MCF 10A (cell line): ENCODE data around the gene IL36RN. TPM values are rescaled to one million over a fixed set of nuclear protein-coding genes. Genes with fewer than 3 reads are reported as not detected.

Source experiments
- BruUV-seq: library from RNA; stranded (reverse); fragments of 400-500 nt; replicated peaks from 2 replicates; lab custom pipeline; 2021; lab: Mats Ljungman, UMichigan
- CTCF ChIA-PET: fragments of 300-600 bp; sonication (Branson Sonifier 250); formaldehyde crosslinking; extraction: SDS; loops from one replicate; lab custom pipeline; 2021; ENCODE audit warnings: antibody characterized with exemption, inconsistent platforms; lab: Yijun Ruan, JAX
- POLR2A ChIA-PET: fragments of 300-600, 350-650 bp; sonication (Branson Sonifier 250); formaldehyde crosslinking; extraction: SDS; loops from one replicate; lab custom pipeline; 2020; ENCODE audit warnings: antibody characterized with exemption, inconsistent platforms; lab: Yijun Ruan, JAX
- DNase-seq: peaks from one replicate; pipeline ENCODE4 v3.0.0-alpha.2; 2018; ENCODE audit not compliant: unreplicated experiment
- H3K27ac Mint-ChIP-seq: one replicate; pipeline ENCODE4 v1.8.0; 2022; ENCODE audit warnings: mild to moderate bottlenecking, low read depth, mixed read lengths; ENCODE audit not compliant: unreplicated experiment
- H3K27me3 Mint-ChIP-seq: one replicate; pipeline ENCODE4 v1.8.0; 2022; ENCODE audit warnings: mixed read lengths; ENCODE audit not compliant: insufficient read depth, unreplicated experiment
- H3K36me3 Mint-ChIP-seq: one replicate; pipeline ENCODE4 v1.8.0; 2022; ENCODE audit warnings: mild to moderate bottlenecking, moderate library complexity, mixed read lengths; ENCODE audit not compliant: insufficient read depth, unreplicated experiment
- H3K4me1 Mint-ChIP-seq: one replicate; pipeline ENCODE4 v1.8.0; 2022; ENCODE audit warnings: mixed read lengths; ENCODE audit not compliant: insufficient read depth, unreplicated experiment
- H3K4me3 Mint-ChIP-seq: one replicate; pipeline ENCODE4 v1.8.0; 2022; ENCODE audit warnings: mild to moderate bottlenecking, moderate library complexity, mixed read lengths; ENCODE audit not compliant: unreplicated experiment
- H3K9me3 Mint-ChIP-seq: one replicate; pipeline ENCODE4 v1.8.0; 2022; ENCODE audit warnings: mixed read lengths; ENCODE audit not compliant: unreplicated experiment
- CTCF ChIP-seq: fragments of 200-600 bp; IDR thresholded peaks from one replicate; pipeline ENCODE4 v1.8.0; 2022; ENCODE audit warnings: antibody characterized with exemption, mild to moderate bottlenecking; ENCODE audit not compliant: unreplicated experiment
- intact Hi-C: fragments of 100-400 bp; cut with micrococcal nuclease; formaldehyde crosslinking; loops from 2 replicates; pipeline ENCODE4 v1.14.1; 2022
- total RNA-seq: library from RNA; stranded (reverse); gene quantifications from 2 replicates; pipeline ENCODE4 v1.2.3, GENCODE V29; 2022

The IL36RN gene
- total RNA-seq, 1 experiment from 2014 or later, result not detected

GRCh38 chr2:113011108-113011507 is 47.9 kb upstream of the IL36RN start:
- no peaks in the 10 kb centered on the region for H3K36me3 Mint-ChIP-seq
- intact Hi-C loops, result no loop called here
- H3K9me3 Mint-ChIP-seq, result no peaks in the 10 kb centered on the region
- ChIA-PET POLR2A (no interaction called here), CTCF (no interaction called here)
- no peak for TF ChIP-seq CTCF
- H3K4me1 Mint-ChIP-seq, result no peaks in the 10 kb centered on the region
- H3K4me3 Mint-ChIP-seq, result no peak overlapping the region
- DNase-seq, result no peak
- BruUV-seq, result no TSS peak
- no peak overlapping the region for H3K27ac Mint-ChIP-seq
- H3K27me3 Mint-ChIP-seq, result no peaks in the 10 kb centered on the region

GRCh38 chr2:113012436-113013335 is 46.3 kb upstream of the IL36RN start:
- ChIA-PET CTCF (interaction anchor here (0.6 to 0.9 kb wide), 2 partner anchors 53 to 192 kb away, joined by 3 read pairs; no protein-coding TSS in a partner anchor), POLR2A (no interaction called here)
- Mint-ChIP-seq H3K4me3 (no peak overlapping the region), H3K9me3 (peaks cover 7% of the 10 kb centered on the region), H3K4me1 (no peaks in the 10 kb centered on the region), H3K27ac (no peak overlapping the region), H3K36me3 (no peaks in the 10 kb centered on the region), H3K27me3 (peaks cover 13% of the 10 kb centered on the region)
- DNase-seq, result no peak
- no TSS peak for BruUV-seq
- TF ChIP-seq CTCF, result no peak
- intact Hi-C loops, result no loop called here

- POLR2A ChIA-PET, result no interaction called here
- Mint-ChIP-seq H3K27me3 (peaks cover 19% of the 10 kb centered on the region), H3K27ac (no peak overlapping the region), H3K36me3 (no peaks in the 10 kb centered on the region), H3K4me3 (no peak overlapping the region), H3K4me1 (no peaks in the 10 kb centered on the region), H3K9me3 (peaks cover 11% of the 10 kb centered on the region)
- no TSS peak for BruUV-seq
- TF ChIP-seq CTCF, result no peak
- DNase-seq, result no peak
- CTCF ChIA-PET, result interaction anchor here (0.9 kb wide), 1 partner anchor 54 kb away, joined by 3 read pairs; no protein-coding TSS in a partner anchor
- intact Hi-C loops, result no loop called here
Observed at GRCh38 chr2:113013336-113013661, 45.7 kb upstream of the IL36RN start.

GRCh38 chr2:113014067-113014466 is 44.9 kb upstream of the IL36RN start:
- intact Hi-C loops, result no loop called here
- Mint-ChIP-seq H3K4me1 (no peaks in the 10 kb centered on the region), H3K9me3 (peaks cover 17% of the 10 kb centered on the region), H3K36me3 (no peaks in the 10 kb centered on the region), H3K4me3 (no peak overlapping the region), H3K27ac (no peak overlapping the region), H3K27me3 (peaks cover 27% of the 10 kb centered on the region)
- DNase-seq, result no peak
- ChIA-PET POLR2A (no interaction called here), CTCF (no interaction called here)
- no TSS peak for BruUV-seq
- TF ChIP-seq CTCF, result no peak
